AG09319 (cell line): ENCODE measurements around the gene DPP7.

ENCODE experiments used
- DNase-seq: peaks from one replicate; pipeline ENCODE4 v3.0.0-alpha.2; 2010; ENCODE audit warnings: low read depth; ENCODE audit errors: extremely low read depth
- CTCF ChIP-seq: IDR thresholded peaks from 2 replicates; pipeline ENCODE4 v1.5.1; 2011; ENCODE audit warnings: low read depth, mild to moderate bottlenecking, inconsistent platforms, low read length, moderate library complexity

The DPP7 gene

GRCh38 chr9:137082925-137083290, 31.6 kb downstream of the DPP7 start:
- no peak for DNase-seq
- no peak for TF ChIP-seq CTCF

GRCh38 chr9:137082222-137082924, 32.2 kb downstream of the DPP7 start:
- no peak for TF ChIP-seq CTCF

GRCh38 chr9:137080260-137081122, 34.0 kb downstream of the DPP7 start:
- no peak for TF ChIP-seq CTCF
- DNase-seq, result no peak

More at GRCh38 chr9:137082222-137082924, 32.2 kb downstream of the DPP7 start:
- no peak for DNase-seq

GRCh38 chr9:137079401-137079787, 35.1 kb downstream of the DPP7 start:
- TF ChIP-seq CTCF, result no peak
- DNase-seq, result no peak

GRCh38 chr9:137078701-137079400, 35.7 kb downstream of the DPP7 start:
- TF ChIP-seq CTCF, result no peak
- no peak for DNase-seq

GRCh38 chr9:137077758-137078693, 36.5 kb downstream of the DPP7 start:
- DNase-seq, result no peak

More at GRCh38 chr9:137077758-137078693, 36.5 kb downstream of the DPP7 start:
- TF ChIP-seq CTCF, result no peak
